ENCODE results near the gene HPDL.
"Not testable (repeated sequence)": the region's sequence is repeated elsewhere in the genome, so short reads cannot be mapped to it uniquely, and the experiment has no call there.

Gene HPDL

DNA sequence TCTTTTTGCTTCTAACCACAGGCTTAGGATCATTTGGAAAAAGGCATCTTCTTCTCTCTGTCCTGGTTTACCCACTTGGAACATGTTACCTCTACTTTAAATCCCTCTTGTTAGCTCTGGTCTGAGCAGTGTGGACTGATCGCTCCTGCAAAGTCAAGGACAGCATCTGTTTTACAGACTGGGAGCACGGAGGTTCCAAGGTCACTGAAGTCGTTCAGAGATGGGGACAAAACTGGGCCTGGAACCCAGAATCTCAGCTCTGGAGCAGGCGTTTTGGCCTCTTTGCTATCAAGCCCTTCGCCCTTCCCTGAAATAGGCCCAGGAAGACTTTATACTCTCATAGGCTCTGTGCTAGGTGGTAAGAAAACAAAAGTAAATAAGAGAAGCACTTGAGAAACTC lies 24.8 kb downstream of the HPDL start:
- DNase-seq (ENCODE audit: low spot score) = no peak

DNA sequence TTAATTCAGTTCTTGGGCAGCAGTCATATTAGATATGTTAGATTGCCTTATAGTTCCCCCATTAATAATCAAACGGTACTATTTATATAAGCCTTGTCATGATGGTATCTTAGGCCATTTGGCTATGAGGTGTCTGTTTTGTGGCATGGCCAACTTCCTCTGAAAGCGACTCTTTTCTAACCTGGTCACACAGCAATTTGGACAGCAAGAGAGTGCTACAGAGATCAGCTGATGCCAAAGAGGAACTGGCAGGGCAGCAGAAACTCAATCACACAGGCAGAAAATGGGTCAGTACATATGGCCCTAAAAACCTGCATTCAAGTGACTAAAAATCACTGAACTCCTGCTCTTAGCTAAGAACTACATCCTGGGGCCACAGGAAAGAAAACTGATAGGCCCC lies 27.0 kb downstream of the HPDL start:
- DNase-seq (ENCODE audit: low spot score) = no peak

DNA sequence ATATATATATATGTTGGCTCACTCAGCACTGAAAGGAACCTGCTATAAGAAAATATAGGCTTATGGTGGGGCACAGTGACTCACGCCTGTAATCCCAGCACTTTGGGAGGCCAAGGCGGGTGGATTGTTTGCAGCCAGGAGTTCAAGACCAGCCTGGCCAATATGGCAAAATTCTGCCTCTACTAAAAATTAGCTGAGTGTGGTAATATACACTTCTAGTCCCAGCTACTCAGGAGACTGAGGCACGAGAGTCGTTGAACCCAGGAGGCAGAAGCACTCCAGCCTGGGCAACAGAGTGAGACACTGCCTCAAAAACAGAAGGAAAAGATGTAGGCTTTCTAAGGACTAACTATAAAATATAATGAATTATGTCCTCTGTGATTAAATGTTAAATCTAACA lies 28.1 kb downstream of the HPDL start:
- no peak for DNase-seq (ENCODE audit: low spot score)

DNA sequence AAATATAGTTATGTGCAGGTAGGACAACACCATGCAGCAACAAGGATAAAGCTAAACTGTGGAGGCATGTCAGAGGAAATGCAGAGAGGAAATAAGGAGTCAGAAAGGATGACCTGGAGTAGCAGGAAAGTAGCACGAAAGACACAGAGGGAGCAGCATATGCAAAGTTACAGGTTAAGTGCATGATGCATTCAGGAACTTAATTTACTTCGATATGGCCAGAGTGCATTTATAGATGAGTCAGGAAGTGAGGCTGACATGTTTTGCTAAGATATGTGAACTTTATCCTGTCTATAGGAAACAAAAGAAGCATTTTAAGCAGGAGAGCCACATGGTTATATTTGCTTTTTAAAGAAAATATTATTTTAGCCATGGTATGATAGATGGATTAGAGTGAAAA lies 29.0 kb downstream of the HPDL start:
- DNase-seq (ENCODE audit: low spot score) = no peak

DNA sequence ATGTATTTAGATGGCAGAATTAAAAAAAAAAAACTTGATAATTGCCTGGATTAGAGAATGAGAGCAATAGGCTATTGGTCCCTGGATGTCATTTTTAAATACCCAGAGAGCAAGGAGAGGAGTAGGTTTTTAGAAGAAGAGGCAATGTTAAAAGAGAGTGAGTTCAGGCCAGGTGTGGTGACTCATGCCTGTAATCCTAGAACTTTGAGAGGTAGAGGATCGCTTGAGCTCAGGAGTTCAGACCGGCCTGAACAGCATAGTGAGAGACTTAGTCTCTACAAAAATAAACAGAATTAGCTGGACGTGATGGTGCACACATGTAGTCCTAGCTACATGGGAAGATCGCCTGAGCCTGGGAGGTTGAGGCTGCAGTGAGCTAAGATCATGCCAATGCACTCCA lies 29.5 kb downstream of the HPDL start:
- no peak for DNase-seq (ENCODE audit: low spot score)

DNA sequence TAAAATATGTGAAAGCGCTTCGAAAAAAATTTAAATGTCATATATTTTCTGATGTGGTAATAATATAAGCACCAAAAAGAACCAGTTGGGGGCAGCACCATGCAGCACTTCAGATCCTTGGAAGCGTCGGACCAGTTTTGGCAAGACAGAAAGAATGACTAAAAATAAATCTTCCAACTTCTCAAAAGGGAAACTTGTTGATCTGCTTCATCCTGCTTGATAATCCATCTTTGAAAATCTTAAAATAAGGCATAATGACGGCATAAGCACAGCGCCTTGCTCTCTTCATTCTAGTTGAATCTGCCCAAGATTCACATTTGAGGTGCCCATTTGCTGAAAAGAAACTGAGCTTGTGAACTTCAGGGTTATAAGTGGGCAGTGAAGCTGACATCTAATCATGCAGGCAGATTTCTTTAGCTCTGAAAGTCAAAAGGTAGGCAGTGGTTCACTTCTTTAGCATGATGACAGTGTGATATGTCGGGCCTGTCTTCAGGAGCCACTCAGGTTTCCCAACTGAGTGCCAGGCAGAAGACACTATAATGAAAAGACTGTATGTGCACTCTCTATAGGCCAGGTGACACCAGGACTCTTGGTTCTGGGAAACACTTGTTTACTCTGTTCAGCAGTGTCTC lies 33.3 kb downstream of the HPDL start:
- DNase-seq (ENCODE audit: low spot score) = peak; percentile 33

DNA sequence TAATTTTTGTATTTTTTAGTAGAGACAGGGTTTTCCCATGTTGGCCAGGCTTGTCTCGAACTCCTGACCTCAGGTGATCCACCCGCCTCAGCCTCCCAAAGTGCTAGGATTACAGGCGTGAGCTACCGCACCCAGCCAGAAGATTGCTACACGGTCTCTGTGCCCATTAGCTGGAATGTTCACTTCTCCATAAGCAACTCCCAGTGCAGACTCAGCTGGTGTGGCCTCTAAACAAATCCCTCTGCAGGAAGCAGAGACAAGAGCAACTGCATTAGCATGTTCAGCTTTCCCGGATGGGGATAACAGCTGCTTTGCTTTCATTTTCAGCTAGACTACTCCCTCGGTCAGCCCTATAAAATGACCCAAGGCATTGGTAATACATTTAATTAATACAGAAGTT lies 34.3 kb downstream of the HPDL start:
- DNase-seq (ENCODE audit: low spot score) = not testable (repeated sequence)

DNA sequence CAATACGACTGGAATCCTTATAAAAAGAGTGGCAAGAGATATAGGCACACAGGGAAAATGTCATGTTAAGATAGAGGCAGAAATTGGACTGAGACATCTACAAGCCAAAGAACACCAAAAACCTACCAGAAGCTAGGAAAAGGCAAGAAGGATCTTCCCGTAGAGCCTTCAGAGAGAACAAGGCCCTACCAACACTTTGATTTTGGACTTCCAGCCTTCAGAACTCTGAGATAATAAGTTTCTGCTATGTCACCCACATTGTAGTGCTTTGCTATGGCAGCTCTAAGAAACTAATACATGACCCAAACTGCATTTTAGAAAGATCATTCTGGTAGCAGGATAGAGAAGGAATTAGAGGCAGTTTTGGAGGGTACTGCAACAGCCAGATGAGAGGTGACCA lies 37.6 kb downstream of the HPDL start:
- DNase-seq (ENCODE audit: low spot score) = no peak

DNA sequence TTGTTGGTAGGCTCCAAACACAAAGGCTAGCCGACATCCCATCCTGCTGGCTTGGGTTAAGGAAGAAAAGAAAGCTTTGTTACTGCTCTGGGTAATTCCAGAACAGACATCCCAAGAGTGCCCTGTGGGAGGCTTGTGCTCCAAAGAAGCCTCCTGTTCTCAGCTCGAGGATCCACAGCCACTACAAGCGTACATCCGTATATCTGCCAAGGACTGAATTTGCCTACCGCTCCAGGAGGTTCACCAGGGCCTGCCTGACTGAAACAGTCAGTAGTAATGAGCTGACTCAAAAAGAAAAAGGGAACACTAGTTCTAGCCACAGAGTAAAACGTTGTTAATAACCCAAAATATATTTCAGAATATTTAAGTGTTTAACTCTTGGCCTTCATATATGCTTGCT lies 38.4 kb downstream of the HPDL start:
- DNase-seq (ENCODE audit: low spot score) = peak; percentile 36

DNA sequence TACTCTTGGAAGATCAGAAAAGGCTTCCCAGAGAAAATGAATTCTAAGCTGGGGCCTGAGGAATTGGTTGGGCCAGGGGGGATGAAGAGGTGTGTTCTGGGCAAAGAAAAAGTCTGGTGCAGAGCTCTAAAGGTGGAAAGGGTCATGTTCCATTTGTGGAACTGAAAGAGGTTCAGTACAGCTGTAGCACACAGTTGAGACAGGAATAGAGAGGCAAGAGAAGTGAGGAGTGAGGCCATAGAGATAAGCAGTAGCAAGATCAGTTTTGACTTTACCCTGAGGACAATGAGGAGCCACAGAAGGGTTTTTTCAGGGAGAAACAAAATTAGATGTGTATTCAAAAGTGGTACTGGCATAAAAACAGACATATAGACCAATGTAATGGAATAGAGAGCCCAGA lies 43.9 kb downstream of the HPDL start:
- DNase-seq (ENCODE audit: low spot score) = no peak

DNA sequence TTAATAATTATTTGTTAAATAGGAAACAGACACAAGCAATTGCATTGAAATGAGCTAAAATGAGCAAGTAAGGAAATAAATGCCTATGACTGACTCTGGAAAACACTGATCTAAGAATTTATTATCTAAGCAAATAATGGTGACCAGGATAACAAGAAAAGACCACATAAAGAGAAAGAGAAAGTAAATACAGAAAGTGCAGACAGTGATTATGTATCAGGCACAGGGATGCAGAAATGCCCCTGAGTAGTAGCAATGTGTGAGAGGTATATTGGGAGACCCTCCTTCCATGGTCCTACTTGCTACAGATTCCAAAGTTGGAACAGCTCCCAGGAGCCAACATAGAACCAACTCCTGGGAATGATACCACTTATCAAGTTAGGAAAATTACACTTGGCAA lies 46.9 kb downstream of the HPDL start:
- no peak for DNase-seq (ENCODE audit: low spot score)

DNA sequence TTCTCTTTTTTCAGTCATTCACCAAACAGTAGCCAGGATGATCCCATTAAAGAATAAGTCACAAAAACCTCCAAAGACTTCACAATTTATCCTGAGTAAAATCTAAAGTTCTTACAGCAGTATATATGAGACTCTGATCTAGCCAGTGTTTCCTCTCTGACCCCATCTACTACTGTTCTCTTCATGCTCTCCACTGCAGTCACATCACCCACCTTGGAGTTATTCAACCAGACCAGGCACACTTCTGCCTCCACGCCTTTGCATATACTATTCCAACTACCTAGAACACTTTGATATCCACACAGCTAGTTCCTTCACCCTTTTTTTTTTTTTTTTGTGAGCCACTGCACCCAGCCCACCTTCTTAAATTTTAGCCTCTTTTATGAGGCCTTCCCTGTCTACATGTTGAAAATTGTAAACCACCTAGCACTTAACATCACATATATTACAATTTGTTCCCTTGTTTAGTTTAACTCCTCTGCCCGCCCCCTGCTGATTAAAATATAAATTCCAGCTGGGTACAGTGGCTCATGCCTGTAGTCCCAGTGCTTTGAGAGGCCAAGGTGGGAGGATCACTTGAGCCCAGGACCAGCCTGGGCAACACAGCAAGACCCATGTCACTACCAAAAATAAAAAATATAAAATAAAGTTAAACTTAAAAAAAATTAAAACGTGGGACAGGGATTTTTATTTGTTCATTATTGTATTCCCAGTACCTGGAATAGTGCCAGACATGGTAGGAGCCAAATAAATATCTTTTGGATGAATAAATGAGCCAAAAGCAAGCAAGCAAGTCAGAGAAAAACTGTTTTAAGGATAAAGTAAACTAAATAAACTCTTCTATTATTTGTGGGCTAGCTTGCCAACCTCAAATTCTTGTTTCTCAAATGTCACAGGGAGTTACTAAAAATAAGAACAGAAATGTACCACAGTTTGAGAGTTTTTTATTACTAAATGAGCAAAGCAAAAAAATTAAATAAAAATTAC lies 48.7 kb downstream of the HPDL start:
- no peak for DNase-seq (ENCODE audit: low spot score)

DNA sequence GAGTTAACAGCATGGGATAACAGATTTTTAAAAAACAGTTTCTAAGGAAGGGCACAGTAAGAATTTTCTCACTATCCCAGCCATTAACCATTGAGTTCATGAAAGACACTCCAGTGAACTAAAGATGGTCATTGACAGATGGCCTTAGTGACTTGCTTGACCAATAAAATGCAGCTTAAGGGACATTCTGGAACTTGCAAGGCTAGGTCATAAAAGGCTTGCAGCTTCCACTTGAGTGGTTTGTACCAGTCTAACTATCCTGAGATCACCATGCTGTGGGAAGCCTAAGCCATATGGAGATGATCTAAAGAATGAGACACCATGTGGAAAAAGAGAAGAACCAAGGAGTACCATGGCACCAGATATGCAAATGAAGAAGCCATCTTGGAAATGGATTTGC lies 51.5 kb downstream of the HPDL start:
- DNase-seq (ENCODE audit: low spot score) = no peak
